ENCODE data around the gene TFDP3.

DNA sequence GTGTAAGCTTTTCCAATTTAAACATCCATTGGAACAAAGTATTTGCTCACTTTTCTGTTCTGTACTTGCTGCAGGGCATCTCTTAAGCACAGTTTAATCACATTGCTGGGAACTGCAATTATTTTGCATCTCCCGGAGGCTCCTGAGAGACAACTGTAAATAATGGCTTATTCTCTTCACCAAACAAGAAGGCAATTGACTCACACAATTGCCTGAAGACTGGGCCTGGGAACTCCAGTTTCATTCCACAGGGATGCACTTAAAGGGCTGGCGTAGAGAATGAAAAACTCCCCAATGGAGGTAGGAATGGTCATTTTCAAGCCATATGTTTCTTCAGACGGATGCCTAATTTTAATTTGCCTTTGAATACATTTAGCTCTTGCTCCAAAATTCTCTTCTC is 29.5 kb downstream of the TFDP3 start:
- no peak for TF ChIP-seq EZH2 (IDR thresholded peaks at IDR 0.05)
- TF ChIP-seq, protein P1, sequence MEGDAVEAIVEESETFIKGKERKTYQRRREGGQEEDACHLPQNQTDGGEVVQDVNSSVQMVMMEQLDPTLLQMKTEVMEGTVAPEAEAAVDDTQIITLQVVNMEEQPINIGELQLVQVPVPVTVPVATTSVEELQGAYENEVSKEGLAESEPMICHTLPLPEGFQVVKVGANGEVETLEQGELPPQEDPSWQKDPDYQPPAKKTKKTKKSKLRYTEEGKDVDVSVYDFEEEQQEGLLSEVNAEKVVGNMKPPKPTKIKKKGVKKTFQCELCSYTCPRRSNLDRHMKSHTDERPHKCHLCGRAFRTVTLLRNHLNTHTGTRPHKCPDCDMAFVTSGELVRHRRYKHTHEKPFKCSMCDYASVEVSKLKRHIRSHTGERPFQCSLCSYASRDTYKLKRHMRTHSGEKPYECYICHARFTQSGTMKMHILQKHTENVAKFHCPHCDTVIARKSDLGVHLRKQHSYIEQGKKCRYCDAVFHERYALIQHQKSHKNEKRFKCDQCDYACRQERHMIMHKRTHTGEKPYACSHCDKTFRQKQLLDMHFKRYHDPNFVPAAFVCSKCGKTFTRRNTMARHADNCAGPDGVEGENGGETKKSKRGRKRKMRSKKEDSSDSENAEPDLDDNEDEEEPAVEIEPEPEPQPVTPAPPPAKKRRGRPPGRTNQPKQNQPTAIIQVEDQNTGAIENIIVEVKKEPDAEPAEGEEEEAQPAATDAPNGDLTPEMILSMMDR (IDR thresholded peaks at IDR 0.05), result no peak
